Endodermal cell (in vitro differentiated cells): ENCODE measurements around the gene CAVIN4. TPM values are rescaled to one million over a fixed set of nuclear protein-coding genes. Genes with fewer than 3 reads are reported as not detected.

ENCODE experiments used
- DNase-seq: peaks from one replicate; pipeline ENCODE4 v3.0.0-alpha.2; 2017
- H3K27ac ChIP-seq: 2 replicates; pipeline ENCODE4 v1.5.1; 2013; ENCODE audit warnings: mild to moderate bottlenecking, low read depth, low read length, moderate library complexity
- H3K27me3 ChIP-seq: 2 replicates; pipeline ENCODE4 v1.6.1; 2013; ENCODE audit warnings: mild to moderate bottlenecking, low read length, moderate library complexity; ENCODE audit not compliant: insufficient read depth, control insufficient read depth, poor library complexity, severe bottlenecking
- H3K36me3 ChIP-seq: 2 replicates; pipeline ENCODE4 v1.7.0; 2013; ENCODE audit warnings: mild to moderate bottlenecking, low read length, moderate library complexity; ENCODE audit not compliant: control insufficient read depth, insufficient read depth
- H3K4me1 ChIP-seq: one replicate; pipeline ENCODE4 v1.7.0; 2013; ENCODE audit warnings: low read length; ENCODE audit not compliant: control insufficient read depth, insufficient read depth
- H3K4me3 ChIP-seq: 2 replicates; pipeline ENCODE4 v1.5.1; 2013; ENCODE audit warnings: mild to moderate bottlenecking, low read length, moderate library complexity
- H3K9ac ChIP-seq: 2 replicates; pipeline ENCODE4 v1.6.1; 2013; ENCODE audit warnings: mild to moderate bottlenecking, low read length, moderate library complexity; ENCODE audit not compliant: poor library complexity, severe bottlenecking; ENCODE audit errors: extremely low read depth
- H3K9me3 ChIP-seq: 2 replicates; pipeline ENCODE4 v1.6.1; 2013; ENCODE audit warnings: mild to moderate bottlenecking, low read length, moderate library complexity; ENCODE audit not compliant: control insufficient read depth
- H3K27ac Mint-ChIP-seq: 2 replicates; pipeline ENCODE4 v1.8.0; 2020; ENCODE audit warnings: mixed read lengths
- H3K27me3 Mint-ChIP-seq: 2 replicates; pipeline ENCODE4 v1.8.0; 2021; ENCODE audit warnings: mild to moderate bottlenecking, mixed read lengths; ENCODE audit not compliant: insufficient read depth
- H3K36me3 Mint-ChIP-seq: 2 replicates; pipeline ENCODE4 v1.8.0; 2020; ENCODE audit warnings: low read depth, mixed read lengths
- H3K4me1 Mint-ChIP-seq: 2 replicates; pipeline ENCODE4 v1.8.0; 2020; ENCODE audit warnings: mixed read lengths
- H3K4me3 Mint-ChIP-seq: 2 replicates; pipeline ENCODE4 v1.8.0; 2020; ENCODE audit warnings: mild to moderate bottlenecking, moderate library complexity, mixed read lengths
- H3K9me3 Mint-ChIP-seq: 2 replicates; pipeline ENCODE4 v1.8.0; 2020; ENCODE audit warnings: mild to moderate bottlenecking, mixed read lengths
- CTCF ChIP-seq: fragments of 200-600 bp; sonication (generic); conservative IDR thresholded peaks from 2 replicates; pipeline ENCODE4 v1.5.0; 2021; ENCODE audit warnings: antibody characterized with exemption, mild to moderate bottlenecking
- WGBS, 2 experiments: methylation state at CpG; one replicate each; pipeline versions ENCODE4 v1.1.5 to v1.1.7; 2013; ENCODE audit warnings: missing lambda C conversion rate in 2 of 2, mixed read lengths in 1 of 2; ENCODE audit not compliant: insufficient coverage in 1 of 2, insufficient read length in 1 of 2; 5-methylcytosine and 5-hydroxymethylcytosine counted together
- total RNA-seq, 2 donors: library from RNA; stranded (reverse); fragmentation: NEBNext Ultra II Directional in 1 of 2; extraction: Animal tissue kit (Norgen Biotek cat#: 25700) in 1 of 2; gene quantifications; 2 replicates in 1 of 2; 3 replicates in 1 of 2; pipeline ENCODE4 v1.2.1, GENCODE V29; 2021

Gene CAVIN4
- total RNA-seq, 2 donors from 2014 or later = 9.0 to 10.1 TPM

- peaks cover 3% of the 10 kb centered on the region for H3K27me3 Mint-ChIP-seq
- DNase-seq = peak; percentile 99
- Histone ChIP-seq H3K36me3 (no peaks in the 10 kb centered on the region), H3K27me3 (no peaks in the 10 kb centered on the region), H3K4me1 (no peaks in the 10 kb centered on the region), H3K9ac (no peak overlapping the region), H3K4me3 (peak overlapping the region; percentile 74), H3K9me3 (no peaks in the 10 kb centered on the region), H3K27ac (no peak overlapping the region)
- peak overlapping the region; percentile 47 for H3K4me3 Mint-ChIP-seq
- 1 to 5% methylated on average over 22 to 41 of the region's 41 CpGs for WGBS, 2 experiments
- H3K27ac Mint-ChIP-seq = peak overlapping the region; percentile 32
- H3K9me3 Mint-ChIP-seq = no peaks in the 10 kb centered on the region
- H3K36me3 Mint-ChIP-seq = no peaks in the 10 kb centered on the region
- peaks cover 27% of the 10 kb centered on the region for H3K4me1 Mint-ChIP-seq
- no peak for TF ChIP-seq CTCF
Observed at GRCh38 chr9:100598641-100599145, 20.8 kb downstream of the CAVIN4 start.

GRCh38 chr9:100600521-100601079, 22.7 kb downstream of the CAVIN4 start:
- Histone ChIP-seq H3K27ac (no peak overlapping the region), H3K9ac (no peak overlapping the region), H3K9me3 (no peaks in the 10 kb centered on the region), H3K4me1 (no peaks in the 10 kb centered on the region), H3K27me3 (no peaks in the 10 kb centered on the region), H3K36me3 (no peaks in the 10 kb centered on the region), H3K4me3 (no peak overlapping the region)
- TF ChIP-seq CTCF = no peak
- H3K27ac Mint-ChIP-seq = no peak overlapping the region
- H3K4me1 Mint-ChIP-seq = peaks cover 23% of the 10 kb centered on the region
- DNase-seq = peak; percentile 52
- 89 to 91% methylated on average over 6 to 7 of the region's 7 CpGs for WGBS, 2 experiments
- H3K4me3 Mint-ChIP-seq = no peak overlapping the region
- H3K9me3 Mint-ChIP-seq = no peaks in the 10 kb centered on the region
- H3K27me3 Mint-ChIP-seq = peaks cover 3% of the 10 kb centered on the region
- no peaks in the 10 kb centered on the region for H3K36me3 Mint-ChIP-seq

- no peak overlapping the region for H3K27ac ChIP-seq
- H3K4me3 ChIP-seq = no peak overlapping the region
- Mint-ChIP-seq H3K36me3 (no peaks in the 10 kb centered on the region), H3K27me3 (no peaks in the 10 kb centered on the region), H3K4me1 (peaks cover 23% of the 10 kb centered on the region), H3K4me3 (no peak overlapping the region), H3K9me3 (no peaks in the 10 kb centered on the region), H3K27ac (no peak overlapping the region)
- TF ChIP-seq CTCF = peak; percentile 86
- no peaks in the 10 kb centered on the region for H3K27me3 ChIP-seq
- no peaks in the 10 kb centered on the region for H3K36me3 ChIP-seq
- H3K9me3 ChIP-seq = no peaks in the 10 kb centered on the region
- no peaks in the 10 kb centered on the region for H3K4me1 ChIP-seq
- peak; percentile 89 for DNase-seq
- no peak overlapping the region for H3K9ac ChIP-seq
Observed at GRCh38 chr9:100601216-100601615, 23.3 kb downstream of the CAVIN4 start.
